OCI-LY3 (cell line): ENCODE measurements around the gene TMEM205.

ENCODE experiments used
- H2AFZ ChIP-seq: fragments of 200-600, 300-600 bp; shearing (Covaris generic); 2 replicates; pipeline ENCODE4 v1.6.0; 2014; ENCODE audit warnings: antibody characterized with exemption, low read depth, low read length
- H3K27ac ChIP-seq: fragments of 200-600, 300-600 bp; sonication (generic); 2 replicates; pipeline ENCODE4 v1.5.1; 2014; ENCODE audit warnings: mild to moderate bottlenecking, low read length, moderate library complexity, mixed read lengths
- H3K27me3 ChIP-seq: fragments of 200-600, 300-600 bp; sonication (generic); 2 replicates; pipeline ENCODE4 v1.6.1; 2014; ENCODE audit warnings: low read depth, low read length, mixed read lengths
- H3K36me3 ChIP-seq: fragments of 200-600, 300-600 bp; sonication (generic); replicated peaks from 2 replicates; pipeline ENCODE3; 2014; ENCODE audit warnings: low read depth, low read length, mixed read lengths
- H3K4me1 ChIP-seq: fragments of 300-600, 200-600 bp; sonication (generic); 2 replicates; pipeline ENCODE4 v1.6.1; 2014; ENCODE audit warnings: low read length, mixed read lengths
- H3K4me2 ChIP-seq: fragments of 200-600, 300-600 bp; sonication (generic); 2 replicates; pipeline ENCODE4 v1.6.1; 2014; ENCODE audit warnings: low read length, mixed read lengths
- H3K4me3 ChIP-seq: fragments of 300-600, 200-600 bp; sonication (generic); 2 replicates; pipeline ENCODE4 v1.5.1; 2014; ENCODE audit warnings: antibody characterized with exemption, mild to moderate bottlenecking, low read length, moderate library complexity
- H3K79me2 ChIP-seq: fragments of 300-600, 200-600 bp; shearing (Covaris generic); 2 replicates; pipeline ENCODE4 v1.6.1; 2014; ENCODE audit warnings: mild to moderate bottlenecking, low read length, mixed read lengths
- H3K9ac ChIP-seq: fragments of 300-600, 200-600 bp; shearing (Covaris generic); 2 replicates; pipeline ENCODE4 v1.6.0; 2014; ENCODE audit warnings: mild to moderate bottlenecking, low read length, moderate library complexity
- H3K9me3 ChIP-seq: fragments of 200-600, 300-600 bp; shearing (Covaris generic); 2 replicates; pipeline ENCODE4 v1.6.1; 2014; ENCODE audit warnings: low read length, mixed read lengths; ENCODE audit not compliant: insufficient read depth
- H4K20me1 ChIP-seq: fragments of 200-600, 300-600 bp; sonication (generic); 2 replicates; pipeline ENCODE4 v1.6.1; 2016; ENCODE audit warnings: low read length, mixed read lengths; ENCODE audit not compliant: insufficient read depth
- CTCF ChIP-seq: fragments of 200-600, 300-600 bp; sonication (generic); IDR thresholded peaks from 2 replicates; pipeline ENCODE4 v1.5.1; 2014; ENCODE audit warnings: antibody characterized with exemption, low read length, low read depth
- EZH2phosphoT487 ChIP-seq: fragments of 200-600 bp; shearing (Covaris generic); IDR thresholded peaks from 2 replicates; pipeline ENCODE4 v1.6.1; 2018; ENCODE audit warnings: antibody characterized with exemption, mixed run types, low read depth

Gene TMEM205

GRCh38 chr19:11296264-11296663, 49.8 kb downstream of the TMEM205 start:
- Histone ChIP-seq H3K79me2 (no peaks in the 10 kb centered on the region), H3K4me1 (peaks cover 10% of the 10 kb centered on the region), H3K9me3 (no peaks in the 10 kb centered on the region), H3K4me3 (no peak overlapping the region), H3K9ac (no peak overlapping the region), H3K36me3 (no peaks in the 10 kb centered on the region), H3K27ac (no peak overlapping the region), H3K4me2 (no peak overlapping the region), H4K20me1 (no peaks in the 10 kb centered on the region), H2AFZ (no peak overlapping the region), H3K27me3 (peaks cover 23% of the 10 kb centered on the region)
- TF ChIP-seq CTCF, result no peak
- no peak for TF ChIP-seq EZH2phosphoT487

- H2AFZ ChIP-seq, result no peak within 1 kb of the TSS
Measured at GRCh38 chr19:11295665-11296245, 50.3 kb downstream of the TMEM205 start, which contains the start of gene TSPAN16. TSS of gene TSPAN16 (plus strand) at chr19:11296160. CDS start at chr19:11296298, 138 bp downstream.

GRCh38 chr19:11295180-11295579, 50.9 kb downstream of the TMEM205 start:
- H3K9me3 ChIP-seq, result no peaks in the 10 kb centered on the region
- H3K9ac ChIP-seq, result no peak overlapping the region
- H3K4me1 ChIP-seq, result peaks cover 10% of the 10 kb centered on the region
- H3K36me3 ChIP-seq, result no peaks in the 10 kb centered on the region
- H3K27me3 ChIP-seq, result peaks cover 26% of the 10 kb centered on the region
- no peaks in the 10 kb centered on the region for H4K20me1 ChIP-seq
- no peak overlapping the region for H3K4me2 ChIP-seq
- no peak overlapping the region for H3K4me3 ChIP-seq
- no peak overlapping the region for H2AFZ ChIP-seq
- TF ChIP-seq CTCF (no peak), EZH2phosphoT487 (no peak)
- H3K79me2 ChIP-seq, result no peaks in the 10 kb centered on the region
- no peak overlapping the region for H3K27ac ChIP-seq

More at GRCh38 chr19:11295665-11296245, 50.3 kb downstream of the TMEM205 start, which contains the start of gene TSPAN16:
- Histone ChIP-seq H3K9ac (no peak within 1 kb of the TSS), H3K27ac (no peak within 1 kb of the TSS), H3K9me3 (no peaks in the 10 kb centered on the region), H3K27me3 (peaks cover 23% of the 10 kb centered on the region), H3K4me1 (peaks cover 10% of the 10 kb centered on the region), H3K36me3 (no peaks in the 10 kb centered on the region), H3K4me2 (no peak within 1 kb of the TSS), H3K79me2 (no peaks in the 10 kb centered on the region), H3K4me3 (no peak within 1 kb of the TSS), H4K20me1 (no peaks in the 10 kb centered on the region)
- TF ChIP-seq CTCF (no peak), EZH2phosphoT487 (no peak)

GRCh38 chr19:11293433-11294389, 52.4 kb downstream of the TMEM205 start:
- peaks cover 10% of the 10 kb centered on the region for H3K4me1 ChIP-seq
- peak overlapping the region; percentile 70 for H3K4me2 ChIP-seq
- H3K27me3 ChIP-seq, result peaks cover 29% of the 10 kb centered on the region
- no peaks in the 10 kb centered on the region for H4K20me1 ChIP-seq
- peak; percentile 97 for TF ChIP-seq CTCF
- TF ChIP-seq EZH2phosphoT487, result no peak
- no peaks in the 10 kb centered on the region for H3K9me3 ChIP-seq
- peak overlapping the region; percentile 5; the same call in 1 of the 2 replicates for H3K9ac ChIP-seq
- peak overlapping the region; percentile 65 for H3K4me3 ChIP-seq
- no peaks in the 10 kb centered on the region for H3K36me3 ChIP-seq
- no peak overlapping the region for H3K27ac ChIP-seq
- H2AFZ ChIP-seq, result peak overlapping the region; percentile 65; the same call in 1 of the 2 replicates
- H3K79me2 ChIP-seq, result no peaks in the 10 kb centered on the region
